Measurements from ENCODE around the gene CCL5. TPM values are rescaled to one million over a fixed set of nuclear protein-coding genes. Genes with fewer than 3 reads are reported as not detected.

CCL5 gene
- total RNA-seq, 8 experiments from 2014 or later: 0.47 to 0.97 (median 0.51) TPM; not detected in 5

- ATAC-seq (replicated peaks in 6 of 8): no peak
- no peaks in the 10 kb centered on the region for H3K4me1 ChIP-seq (replicated peaks in 1 of 2)
- WGBS, 10 experiments: 37 to 100% (median 79%) methylated on average over 1 to 9 of the region's 12 CpGs; no CpG with 5 or more reads in 2 of the 10 experiments
- no peak overlapping the region for H3K4me3 ChIP-seq
- in situ Hi-C loops (cut with MboI; ENCODE audit: low pct_unique_long_range_greater_than_20kb in 2 of 9, low sequenced_read_pairs in 9 of 9, unreplicated experiment in 9 of 9): no loop called here
- H3K27ac ChIP-seq: no peak overlapping the region
These were observed 7.8 kb downstream of the CCL5 start for GRCh38 chr17:35872196-35872980.

GRCh38 chr17:35870906-35871819 is 9.0 kb downstream of the CCL5 start:
- no peak overlapping the region for H3K27ac ChIP-seq
- in situ Hi-C loops (cut with MboI; ENCODE audit: low pct_unique_long_range_greater_than_20kb in 2 of 9, low sequenced_read_pairs in 9 of 9, unreplicated experiment in 9 of 9): no loop called here
- WGBS, 10 experiments: 50 to 94% (median 70%) methylated on average over 1 to 3 of the region's 8 CpGs; no CpG with 5 or more reads in 3 of the 10 experiments
- no peak overlapping the region for H3K4me3 ChIP-seq
- no peak for ATAC-seq (replicated peaks in 6 of 8)
- H3K4me1 ChIP-seq (replicated peaks in 1 of 2): no peaks in the 10 kb centered on the region

GRCh38 chr17:35868737-35869136 is 11.4 kb downstream of the CCL5 start, which contains the start of gene HEATR9:
Gene HEATR9, minus strand, starts transcription at chr17:35868891. Its CDS starts 149 bp downstream, at chr17:35868742.
- Histone ChIP-seq H3K4me3 (no peak within 1 kb of the TSS), H3K4me1 (replicated peaks in 1 of 2) (no peaks in the 10 kb centered on the region), H3K27ac (no peak within 1 kb of the TSS)
- WGBS, 10 experiments: 42 to 100% (median 74%) methylated on average over 1 to 3 of the region's 3 CpGs; no CpG with 5 or more reads in 6 of the 10 experiments
- no peak for ATAC-seq (replicated peaks in 6 of 8)
- in situ Hi-C loops (cut with MboI; ENCODE audit: low pct_unique_long_range_greater_than_20kb in 2 of 9, low sequenced_read_pairs in 9 of 9, unreplicated experiment in 9 of 9): no loop called here

- 72 to 100% (median 93%) methylated on average over 1 to 3 of the region's 3 CpGs; no CpG with 5 or more reads in 3 of the 10 experiments for WGBS, 10 experiments
- Histone ChIP-seq H3K4me3 (no peak overlapping the region), H3K27ac (no peak overlapping the region), H3K4me1 (replicated peaks in 1 of 2) (no peaks in the 10 kb centered on the region)
- in situ Hi-C loops (cut with MboI; ENCODE audit: low pct_unique_long_range_greater_than_20kb in 2 of 9, low sequenced_read_pairs in 9 of 9, unreplicated experiment in 9 of 9): no loop called here
- peak in 2 of 8 experiments; percentile 79 to 80 for ATAC-seq (replicated peaks in 6 of 8)
These were observed 12.6 kb downstream of the CCL5 start for GRCh38 chr17:35867574-35867973.

- in situ Hi-C loops (cut with MboI; ENCODE audit: low pct_unique_long_range_greater_than_20kb in 2 of 9, low sequenced_read_pairs in 9 of 9, unreplicated experiment in 9 of 9): no loop called here
- 80 to 100% (median 92%) methylated on average over 1 of the region's 1 CpG; no CpG with 5 or more reads in 6 of the 10 experiments for WGBS, 10 experiments
These were observed 13.7 kb downstream of the CCL5 start for GRCh38 chr17:35866341-35866950.

GRCh38 chr17:35865412-35866340 is 14.5 kb downstream of the CCL5 start:
- in situ Hi-C loops (cut with MboI; ENCODE audit: low pct_unique_long_range_greater_than_20kb in 2 of 9, low sequenced_read_pairs in 9 of 9, unreplicated experiment in 9 of 9): no loop called here
- ATAC-seq (replicated peaks in 6 of 8): peak in 2 of 8 experiments; percentile 31 to 50
- H3K27ac ChIP-seq: no peak overlapping the region
- H3K4me1 ChIP-seq (replicated peaks in 1 of 2): no peaks in the 10 kb centered on the region
- H3K4me3 ChIP-seq: no peak overlapping the region
- WGBS, 10 experiments: 17 to 100% (median 66%) methylated on average over 1 to 2 of the region's 3 CpGs

More at GRCh38 chr17:35866341-35866950, 13.7 kb downstream of the CCL5 start:
- Histone ChIP-seq H3K4me1 (replicated peaks in 1 of 2) (no peaks in the 10 kb centered on the region), H3K27ac (no peak overlapping the region), H3K4me3 (no peak overlapping the region)
- peak in 2 of 8 experiments; percentile 47 to 55 for ATAC-seq (replicated peaks in 6 of 8)

GRCh38 chr17:35864853-35865252 is 15.3 kb downstream of the CCL5 start:
- no peak overlapping the region for H3K27ac ChIP-seq
- in situ Hi-C loops (cut with MboI; ENCODE audit: low pct_unique_long_range_greater_than_20kb in 2 of 9, low sequenced_read_pairs in 9 of 9, unreplicated experiment in 9 of 9): no loop called here
- no peak overlapping the region for H3K4me3 ChIP-seq
- WGBS, 10 experiments: 65 to 100% (median 94%) methylated on average over 2 to 7 of the region's 7 CpGs; no CpG with 5 or more reads in 4 of the 10 experiments
- no peaks in the 10 kb centered on the region for H3K4me1 ChIP-seq (replicated peaks in 1 of 2)
- no peak for ATAC-seq (replicated peaks in 6 of 8)

- ATAC-seq (replicated peaks in 6 of 8): no peak
- H3K4me3 ChIP-seq: no peak overlapping the region
- no peak overlapping the region for H3K27ac ChIP-seq
- in situ Hi-C loops (cut with MboI; ENCODE audit: low pct_unique_long_range_greater_than_20kb in 2 of 9, low sequenced_read_pairs in 9 of 9, unreplicated experiment in 9 of 9): no loop called here
- 83 to 100% (median 95%) methylated on average over 1 to 2 of the region's 2 CpGs; no CpG with 5 or more reads in 6 of the 10 experiments for WGBS, 10 experiments
- no peaks in the 10 kb centered on the region for H3K4me1 ChIP-seq (replicated peaks in 1 of 2)
These were observed 23.6 kb downstream of the CCL5 start for GRCh38 chr17:35856603-35857002.

GRCh38 chr17:35855965-35856364 is 24.2 kb downstream of the CCL5 start:
- in situ Hi-C loops (cut with MboI; ENCODE audit: low pct_unique_long_range_greater_than_20kb in 2 of 9, low sequenced_read_pairs in 9 of 9, unreplicated experiment in 9 of 9): no loop called here
- no peak for ATAC-seq (replicated peaks in 6 of 8)
- no peak overlapping the region for H3K27ac ChIP-seq
- no peaks in the 10 kb centered on the region for H3K4me1 ChIP-seq (replicated peaks in 1 of 2)
- 41 to 100% (median 73%) methylated on average over 1 to 5 of the region's 5 CpGs; no CpG with 5 or more reads in 2 of the 10 experiments for WGBS, 10 experiments
- no peak overlapping the region for H3K4me3 ChIP-seq

GRCh38 chr17:35849469-35850348 is 30.5 kb downstream of the CCL5 start:
- 57 to 98% (median 78%) methylated on average over 2 to 7 of the region's 7 CpGs for WGBS, 10 experiments
- peak in 6 of 8 experiments; percentile 37 to 88 (median 74) for ATAC-seq (replicated peaks in 6 of 8)
- in situ Hi-C loops (cut with MboI; ENCODE audit: low pct_unique_long_range_greater_than_20kb in 2 of 9, low sequenced_read_pairs in 9 of 9, unreplicated experiment in 9 of 9): loop anchor here in 1 of 9 experiments (25.0 kb wide), 1 partner anchor 88 kb away; the partner anchor contains the start of genes LYZL6 and RDM1

More at GRCh38 chr17:35849469-35850348, 30.5 kb downstream of the CCL5 start:
- Histone ChIP-seq H3K4me3 (no peak overlapping the region), H3K4me1 (replicated peaks in 1 of 2) (no peaks in the 10 kb centered on the region), H3K27ac (no peak overlapping the region)
